ENCODE results near the gene SRRM4.
"Not testable (repeated sequence)": the region's sequence is repeated elsewhere in the genome, so short reads cannot be mapped to it uniquely, and the experiment has no call there.

SRRM4 gene

GRCh38 chr12:119011231-119011630 is 29.9 kb downstream of the SRRM4 start:
- DNase-seq, result no peak

- no peak for DNase-seq
Measured at GRCh38 chr12:119012179-119012578, 30.8 kb downstream of the SRRM4 start.

GRCh38 chr12:119013023-119013422 is 31.7 kb downstream of the SRRM4 start:
- DNase-seq, result no peak

- DNase-seq, result no peak
Measured at GRCh38 chr12:119014368-119014767, 33.0 kb downstream of the SRRM4 start.

GRCh38 chr12:119016715-119017114 is 35.4 kb downstream of the SRRM4 start:
- no peak for DNase-seq

- DNase-seq, result no peak
Measured at GRCh38 chr12:119019166-119019565, 37.8 kb downstream of the SRRM4 start.

- DNase-seq, result peak; percentile 45
Measured at GRCh38 chr12:119020406-119021360, 39.3 kb downstream of the SRRM4 start.

- peak; percentile 58 for DNase-seq
Measured at GRCh38 chr12:119024356-119024755, 43.0 kb downstream of the SRRM4 start.

GRCh38 chr12:119025786-119026185 is 44.4 kb downstream of the SRRM4 start:
- DNase-seq, result no peak

GRCh38 chr12:119033332-119033731 is 52.0 kb downstream of the SRRM4 start:
- not testable (repeated sequence) for DNase-seq

GRCh38 chr12:119036878-119037825 is 55.8 kb downstream of the SRRM4 start:
- DNase-seq, result peak; percentile 82

GRCh38 chr12:119044094-119044493 is 62.8 kb downstream of the SRRM4 start:
- DNase-seq, result no peak

GRCh38 chr12:119047641-119048040 is 66.3 kb downstream of the SRRM4 start:
- DNase-seq, result no peak

GRCh38 chr12:119050663-119051062 is 69.3 kb downstream of the SRRM4 start:
- no peak for DNase-seq

- DNase-seq, result no peak
Measured at GRCh38 chr12:119051474-119051873, 70.1 kb downstream of the SRRM4 start.

- no peak for DNase-seq
Measured at GRCh38 chr12:119052001-119052400, 70.7 kb downstream of the SRRM4 start.

GRCh38 chr12:119055977-119056376 is 74.6 kb downstream of the SRRM4 start:
- DNase-seq, result no peak

- DNase-seq, result peak; percentile 67
Measured at GRCh38 chr12:119060847-119061796, 79.8 kb downstream of the SRRM4 start.

GRCh38 chr12:119068129-119068856 is 87.0 kb downstream of the SRRM4 start:
- peak; percentile 54 for DNase-seq

GRCh38 chr12:119069147-119069642 is 87.9 kb downstream of the SRRM4 start:
- DNase-seq, result no peak

GRCh38 chr12:119071176-119071575 is 89.8 kb downstream of the SRRM4 start:
- DNase-seq, result no peak

Measured in retina (tissue), 1 donor.